ENCODE results near the gene TPI1. TPM values are rescaled to one million over a fixed set of nuclear protein-coding genes. Genes with fewer than 3 reads are reported as not detected.

Gene TPI1
- total RNA-seq, 4 donors from 2014 or later: 363 to 700 (median 468) TPM

DNA sequence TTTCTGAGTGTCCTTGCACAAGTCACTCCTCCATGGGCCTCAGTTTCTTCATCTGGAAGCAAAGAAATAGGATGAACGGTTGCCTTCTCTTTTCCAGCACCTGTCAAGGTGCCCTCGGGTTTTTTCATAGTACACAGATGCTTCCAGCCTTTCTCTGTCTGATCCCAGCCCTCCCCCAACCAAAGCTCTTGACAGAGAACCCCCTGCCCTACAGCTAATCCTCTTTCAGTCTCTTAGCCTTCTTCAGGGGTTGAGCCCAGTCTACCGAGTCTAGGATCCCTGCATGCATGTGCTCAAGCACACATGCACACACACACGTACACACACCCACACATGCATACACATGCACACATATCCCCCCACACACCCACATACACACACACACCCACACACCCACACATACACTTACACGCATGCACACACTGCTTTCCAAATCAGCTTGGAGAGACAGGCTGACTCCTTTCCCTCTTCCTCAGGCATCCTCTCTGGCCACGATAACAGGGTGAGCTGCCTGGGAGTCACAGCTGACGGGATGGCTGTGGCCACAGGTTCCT lies 20.9 kb upstream of the TPI1 start:
- TF ChIP-seq POLR2A (IDR thresholded peaks at IDR 0.05) (no peak), CTCF (IDR thresholded peaks at IDR 0.05) (no peak)
- no peaks in the 10 kb centered on the region for H3K9me3 ChIP-seq
- H3K36me3 ChIP-seq: no peaks in the 10 kb centered on the region
- H3K4me1 ChIP-seq: peaks cover 3% of the 10 kb centered on the region in 2 donors
- WGBS, 2 donors: 91 to 93% methylated on average over 7 of the region's 7 CpGs
- no peak overlapping the region for H3K4me3 ChIP-seq (replicated peaks in 1 of 3)
- no peaks in the 10 kb centered on the region for H3K27me3 ChIP-seq
- no peak overlapping the region for H3K27ac ChIP-seq
- intact Hi-C loops (cut with DNase I): no loop called here
- DNase-seq: no peak

- TF ChIP-seq CTCF (IDR thresholded peaks at IDR 0.05) (no peak), POLR2A (IDR thresholded peaks at IDR 0.05) (no peak)
- H3K4me3 ChIP-seq (replicated peaks in 1 of 3): no peak overlapping the region
- H3K9me3 ChIP-seq: no peaks in the 10 kb centered on the region
- no peaks in the 10 kb centered on the region for H3K27me3 ChIP-seq
- WGBS, 2 donors: 89 to 98% methylated on average over 2 of the region's 2 CpGs
- DNase-seq: no peak
- intact Hi-C loops (cut with DNase I): no loop called here
- H3K27ac ChIP-seq: no peak overlapping the region
- H3K36me3 ChIP-seq: no peaks in the 10 kb centered on the region
- peaks cover 3% of the 10 kb centered on the region in 2 donors for H3K4me1 ChIP-seq
Measured at GRCh38 chr12:6847676-6848075, 19.7 kb upstream of the TPI1 start.

DNA sequence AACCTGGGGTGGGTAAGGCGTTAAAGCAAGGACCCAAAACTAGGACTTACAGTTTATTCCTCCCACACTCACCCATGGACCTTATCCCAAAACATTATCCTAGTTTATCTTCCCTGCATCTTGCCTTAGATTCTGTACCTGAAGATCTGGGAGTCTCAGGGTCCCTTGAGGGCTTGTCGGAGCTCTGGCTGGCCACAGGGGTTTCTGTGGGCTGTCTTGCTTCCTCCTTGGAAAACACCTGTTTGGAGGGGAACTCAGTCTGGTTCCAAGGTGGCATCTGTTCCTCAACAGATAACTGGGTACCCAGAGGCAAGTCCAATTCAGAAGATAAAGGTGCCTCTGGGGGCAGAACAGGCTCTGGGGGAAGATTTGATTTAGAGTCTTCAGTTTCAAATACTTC lies 17.9 kb upstream of the TPI1 start:
- Histone ChIP-seq H3K36me3 (no peaks in the 10 kb centered on the region), H3K4me1 (peaks cover 10 to 12% of the 10 kb centered on the region in 2 donors), H3K27me3 (no peaks in the 10 kb centered on the region), H3K4me3 (replicated peaks in 1 of 3) (no peak overlapping the region), H3K9me3 (no peaks in the 10 kb centered on the region), H3K27ac (no peak overlapping the region)
- intact Hi-C loops (cut with DNase I): no loop called here
- WGBS, 2 donors: 70 to 95% methylated on average over 2 of the region's 2 CpGs
- no peak for DNase-seq
- TF ChIP-seq CTCF (IDR thresholded peaks at IDR 0.05) (no peak), POLR2A (IDR thresholded peaks at IDR 0.05) (no peak)

DNA sequence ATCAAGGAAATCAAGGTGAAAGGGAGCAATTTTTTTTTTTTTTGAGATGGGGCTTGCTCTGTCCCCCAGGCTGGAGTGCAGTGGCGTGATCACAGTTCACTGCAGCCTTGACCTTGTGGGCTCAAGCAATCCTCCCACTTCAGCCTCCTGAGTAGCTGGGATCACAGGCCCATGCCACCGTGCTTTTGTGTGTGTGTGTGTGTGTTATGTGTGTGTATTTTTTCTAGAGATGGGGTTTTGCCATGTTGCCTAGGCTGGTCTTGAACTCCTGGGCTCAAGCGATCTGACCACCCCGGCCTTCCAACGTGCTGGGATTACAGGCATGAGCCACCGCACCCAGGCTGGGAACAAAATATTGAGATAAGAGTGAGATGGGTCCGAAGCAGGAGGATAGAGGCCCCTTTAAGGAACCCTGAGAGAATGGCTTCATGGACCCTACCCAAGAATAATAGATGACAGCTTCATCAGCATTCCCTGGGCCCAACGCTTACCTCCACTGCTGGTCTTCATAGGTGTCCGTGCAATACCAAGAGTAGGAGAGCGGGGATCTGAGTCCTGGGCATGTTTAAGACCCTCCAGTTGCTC lies 17.3 kb upstream of the TPI1 start:
- Histone ChIP-seq H3K4me1 (peaks cover 10 to 12% of the 10 kb centered on the region in 2 donors), H3K36me3 (no peaks in the 10 kb centered on the region), H3K27me3 (no peaks in the 10 kb centered on the region), H3K27ac (no peak overlapping the region), H3K9me3 (no peaks in the 10 kb centered on the region), H3K4me3 (replicated peaks in 1 of 3) (no peak overlapping the region)
- TF ChIP-seq POLR2A (IDR thresholded peaks at IDR 0.05) (no peak), CTCF (IDR thresholded peaks at IDR 0.05) (no peak)
- DNase-seq: no peak
- intact Hi-C loops (cut with DNase I): no loop called here
- 70 to 75% methylated on average over 10 of the region's 10 CpGs for WGBS, 2 donors

DNA sequence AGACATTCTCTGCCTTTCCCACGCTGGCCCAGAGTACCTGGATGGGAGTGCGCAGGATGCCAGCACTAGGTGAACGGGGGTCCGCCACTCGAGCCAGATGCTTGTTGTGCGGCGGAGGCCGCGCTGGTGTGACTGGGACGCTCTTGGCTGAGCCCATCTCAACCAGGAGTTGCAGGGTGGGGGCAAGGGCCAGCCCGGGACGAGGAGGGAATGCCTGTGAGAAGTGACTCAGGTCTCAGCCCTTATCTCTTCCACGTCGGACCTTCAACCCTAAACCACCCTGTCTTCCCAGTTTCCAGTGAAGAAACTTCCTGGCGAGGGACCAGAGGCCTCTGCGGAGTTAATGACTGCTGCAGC lies 16.6 kb upstream of the TPI1 start:
- no peaks in the 10 kb centered on the region for H3K9me3 ChIP-seq
- intact Hi-C loops (cut with DNase I): no loop called here
- no peak for TF ChIP-seq POLR2A (IDR thresholded peaks at IDR 0.05)
- TF ChIP-seq CTCF (IDR thresholded peaks at IDR 0.05): no peak
- 35% methylated on average over 14 of the region's 16 CpGs for WGBS, 2 donors
- peaks cover 3% of the 10 kb centered on the region in 2 donors for H3K36me3 ChIP-seq
- H3K27ac ChIP-seq: no peak overlapping the region
- no peak for DNase-seq
- H3K27me3 ChIP-seq: no peaks in the 10 kb centered on the region
- no peak overlapping the region for H3K4me3 ChIP-seq (replicated peaks in 1 of 3)
- H3K4me1 ChIP-seq: peaks cover 10 to 12% of the 10 kb centered on the region in 2 donors

Data from thyroid gland (tissue), 4 donors.